Right atrium auricular region (tissue), 2 donors: Measurements from ENCODE around the gene INS. TPM values are rescaled to one million over a fixed set of nuclear protein-coding genes. Genes with fewer than 3 reads are reported as not detected.

ENCODE experiments used
- DNase-seq: peaks from one replicate; pipeline ENCODE4 v3.0.0-alpha.2; 2019; ENCODE audit warnings: low spot score
- H3K27ac ChIP-seq, 2 donors: fragments of 200-600 bp; sonication (generic); 1 replicate in 1 of 2; 2 replicates in 1 of 2; pipeline ENCODE4 v1.5.1; 2016 to 2019
- H3K27me3 ChIP-seq, 2 donors: fragments of 200-600 bp; sonication (generic); one replicate each; pipeline versions ENCODE4 v1.5.1 to v1.6.0; 2017 to 2019
- H3K36me3 ChIP-seq: fragments of 200-600 bp; sonication (generic); one replicate; pipeline ENCODE4 v1.5.1; 2016
- H3K4me1 ChIP-seq, 2 donors: fragments of 200-600 bp; sonication (generic); one replicate each; pipeline versions ENCODE4 v1.5.1 to v1.6.0; 2017 to 2019
- H3K4me3 ChIP-seq, 2 donors: fragments of 200-600 bp; sonication (generic); 1 replicate in 1 of 2; 2 replicates in 1 of 2; pipeline ENCODE4 v1.5.1; 2017 to 2019; ENCODE audit warnings: mild to moderate bottlenecking in 1 of 2, moderate library complexity in 1 of 2
- H3K9me3 ChIP-seq, 2 donors: fragments of 200-600 bp; sonication (generic); one replicate each; pipeline ENCODE4 v1.5.1; 2019
- total RNA-seq, 2 donors: library from RNA; depleted of rRNA; stranded (reverse); fragments of >200 nt; gene quantifications; one replicate each; pipeline ENCODE4 v1.1.0, GENCODE V29; 2016
- TF ChIP-seq, protein P1 (sequence below), 2 donors: fragments of 200-600 bp; sonication (generic); IDR thresholded peaks; one replicate each; pipeline ENCODE4 v1.5.1; 2019; ENCODE audit warnings: antibody characterized with exemption in 2 of 2

Gene INS
- total RNA-seq, 2 donors from 2014 or later: not detected

DNA sequence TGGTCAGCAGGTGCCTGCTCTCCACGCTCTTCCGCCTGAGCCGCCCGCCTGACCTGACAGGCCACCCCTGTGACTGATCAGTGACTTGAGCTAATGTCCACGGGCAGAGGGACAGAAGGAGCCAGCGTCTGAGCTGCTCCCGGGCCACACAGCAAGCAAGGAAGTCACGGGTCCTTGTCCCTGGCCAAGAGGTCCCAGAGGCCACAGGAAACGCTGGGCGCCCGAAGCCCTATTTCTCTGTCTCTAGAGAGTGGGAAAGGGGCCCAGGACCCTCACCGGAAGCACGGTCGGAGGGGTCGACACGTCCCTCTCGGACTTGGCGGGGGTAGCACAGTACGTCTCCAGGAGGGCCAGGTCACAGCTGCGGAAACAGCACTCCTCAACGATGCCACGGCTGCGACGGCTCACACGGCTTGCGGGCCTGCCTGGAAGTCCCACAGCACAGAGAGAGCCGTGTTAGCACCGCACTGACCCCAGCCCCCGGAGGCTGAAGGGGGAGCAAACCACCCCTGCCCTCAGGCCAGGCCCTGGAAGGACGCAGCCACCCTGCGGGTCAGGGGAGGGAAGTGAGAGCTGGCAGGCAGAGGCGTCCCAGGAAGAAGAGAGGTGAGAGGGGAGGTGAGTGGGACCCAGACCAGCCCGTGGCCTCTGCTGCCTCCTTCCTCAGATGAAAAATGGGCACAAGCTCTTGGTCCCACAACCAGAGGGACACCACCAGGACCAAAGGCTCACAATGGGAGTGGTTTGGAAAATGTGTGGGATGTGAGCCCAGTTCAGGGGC lies 27.6 kb downstream of the INS start:
- TF ChIP-seq, protein P1, sequence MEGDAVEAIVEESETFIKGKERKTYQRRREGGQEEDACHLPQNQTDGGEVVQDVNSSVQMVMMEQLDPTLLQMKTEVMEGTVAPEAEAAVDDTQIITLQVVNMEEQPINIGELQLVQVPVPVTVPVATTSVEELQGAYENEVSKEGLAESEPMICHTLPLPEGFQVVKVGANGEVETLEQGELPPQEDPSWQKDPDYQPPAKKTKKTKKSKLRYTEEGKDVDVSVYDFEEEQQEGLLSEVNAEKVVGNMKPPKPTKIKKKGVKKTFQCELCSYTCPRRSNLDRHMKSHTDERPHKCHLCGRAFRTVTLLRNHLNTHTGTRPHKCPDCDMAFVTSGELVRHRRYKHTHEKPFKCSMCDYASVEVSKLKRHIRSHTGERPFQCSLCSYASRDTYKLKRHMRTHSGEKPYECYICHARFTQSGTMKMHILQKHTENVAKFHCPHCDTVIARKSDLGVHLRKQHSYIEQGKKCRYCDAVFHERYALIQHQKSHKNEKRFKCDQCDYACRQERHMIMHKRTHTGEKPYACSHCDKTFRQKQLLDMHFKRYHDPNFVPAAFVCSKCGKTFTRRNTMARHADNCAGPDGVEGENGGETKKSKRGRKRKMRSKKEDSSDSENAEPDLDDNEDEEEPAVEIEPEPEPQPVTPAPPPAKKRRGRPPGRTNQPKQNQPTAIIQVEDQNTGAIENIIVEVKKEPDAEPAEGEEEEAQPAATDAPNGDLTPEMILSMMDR (IDR thresholded peaks at IDR 0.05): no peak
- Histone ChIP-seq H3K4me1 (peaks cover 0 to 15% of the 10 kb centered on the region in 2 donors), H3K9me3 (no peaks in the 10 kb centered on the region), H3K4me3 (no peak overlapping the region), H3K27ac (no peak overlapping the region), H3K27me3 (peaks cover 0 to 5% of the 10 kb centered on the region in 2 donors), H3K36me3 (no peaks in the 10 kb centered on the region)
- DNase-seq: no peak

DNA sequence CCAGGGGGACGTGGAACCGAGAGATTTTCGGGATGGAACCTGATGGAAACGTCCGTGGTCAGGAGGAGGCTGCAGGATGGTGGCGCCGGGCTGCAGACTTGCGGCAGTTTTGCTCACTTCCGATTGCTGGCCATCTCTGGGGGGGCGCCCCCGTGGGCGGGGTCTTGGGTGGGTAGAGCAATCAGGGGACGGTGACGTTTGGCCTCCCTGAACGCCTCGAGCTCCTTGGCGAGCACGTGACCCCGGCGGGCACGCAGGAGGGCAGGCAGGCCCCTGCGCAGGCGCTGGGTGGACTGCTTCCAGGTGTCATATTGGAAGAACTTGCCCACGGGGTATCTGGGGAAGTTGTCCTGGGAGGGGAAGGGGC lies 28.2 kb downstream of the INS start:
- Histone ChIP-seq H3K36me3 (no peaks in the 10 kb centered on the region), H3K27ac (no peak overlapping the region), H3K27me3 (peaks cover 0 to 5% of the 10 kb centered on the region in 2 donors), H3K4me1 (peaks cover 0 to 15% of the 10 kb centered on the region in 2 donors), H3K4me3 (no peak overlapping the region), H3K9me3 (no peaks in the 10 kb centered on the region)
- TF ChIP-seq, protein P1 (IDR thresholded peaks at IDR 0.05): no peak
- no peak for DNase-seq

DNA sequence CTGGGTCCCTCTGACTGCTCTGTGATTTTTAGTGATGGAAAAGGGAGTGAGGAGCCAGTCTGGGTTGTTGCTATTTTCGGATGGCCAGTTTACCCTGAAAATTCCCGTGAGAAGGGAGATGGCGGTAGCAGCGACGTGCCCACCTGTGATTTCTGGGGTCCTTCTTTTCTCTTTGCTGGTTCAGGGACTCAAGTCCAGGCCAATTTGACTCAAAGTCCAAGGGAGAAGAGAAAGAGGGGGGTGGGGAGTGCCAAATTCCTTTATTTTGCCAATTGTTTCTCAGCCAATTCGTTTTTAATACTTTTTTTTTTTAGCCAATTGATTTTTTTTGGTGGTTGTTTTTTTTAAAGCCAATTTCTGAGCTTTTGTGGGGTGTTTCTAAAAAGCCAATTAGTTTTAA lies 28.8 kb downstream of the INS start:
- no peak overlapping the region for H3K4me3 ChIP-seq
- peaks cover 0 to 8% of the 10 kb centered on the region in 2 donors for H3K4me1 ChIP-seq
- no peak for DNase-seq
- no peaks in the 10 kb centered on the region for H3K9me3 ChIP-seq
- H3K27me3 ChIP-seq: no peaks in the 10 kb centered on the region
- no peak overlapping the region for H3K27ac ChIP-seq
- TF ChIP-seq, protein P1 (IDR thresholded peaks at IDR 0.05): no peak
- H3K36me3 ChIP-seq: no peaks in the 10 kb centered on the region

DNA sequence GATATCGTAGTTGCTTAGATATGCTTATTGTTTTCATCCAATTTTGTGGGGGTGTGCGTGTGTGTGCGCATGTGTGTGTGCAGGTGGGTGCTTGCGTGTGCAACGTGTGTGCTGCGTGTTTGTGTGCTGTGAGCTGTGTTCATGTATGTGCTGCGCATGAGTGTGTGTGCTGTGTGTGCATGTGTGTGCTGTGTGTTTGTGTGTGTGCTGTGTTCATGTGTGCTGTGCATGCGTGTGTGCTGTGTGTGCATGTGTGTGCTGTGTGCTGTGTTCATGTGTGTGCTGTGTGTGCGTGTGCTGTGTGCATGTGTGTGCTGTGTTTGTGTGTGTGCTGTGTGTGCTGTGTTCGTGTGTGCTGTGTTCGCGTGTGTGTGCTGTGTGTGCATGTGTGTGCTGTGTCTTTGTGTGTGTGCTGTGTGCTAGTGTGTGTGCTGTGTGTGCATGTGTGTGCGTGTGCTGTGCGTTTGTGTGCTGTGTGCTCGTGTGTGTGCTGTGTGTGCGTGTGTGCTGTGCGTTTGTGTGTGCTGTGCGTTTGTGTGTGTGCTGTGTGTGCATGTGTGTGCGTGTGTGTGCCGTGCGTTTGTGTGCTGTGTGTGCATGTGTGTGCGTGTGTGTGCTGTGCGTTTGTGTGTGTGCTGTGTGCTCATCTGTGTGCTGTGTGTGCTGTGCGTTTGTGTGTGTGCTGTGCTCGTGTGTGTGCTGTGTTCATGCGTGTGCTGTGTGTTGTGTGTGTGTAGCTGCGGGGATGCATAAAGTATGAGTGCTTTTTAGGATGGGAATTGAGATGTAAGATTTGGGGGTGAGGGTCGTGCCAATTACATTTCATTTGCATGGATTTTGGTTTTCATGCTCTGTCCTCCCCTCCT lies 29.4 kb downstream of the INS start:
- Histone ChIP-seq H3K27me3 (no peaks in the 10 kb centered on the region), H3K4me1 (peaks cover 0 to 2% of the 10 kb centered on the region in 2 donors)

DNA sequence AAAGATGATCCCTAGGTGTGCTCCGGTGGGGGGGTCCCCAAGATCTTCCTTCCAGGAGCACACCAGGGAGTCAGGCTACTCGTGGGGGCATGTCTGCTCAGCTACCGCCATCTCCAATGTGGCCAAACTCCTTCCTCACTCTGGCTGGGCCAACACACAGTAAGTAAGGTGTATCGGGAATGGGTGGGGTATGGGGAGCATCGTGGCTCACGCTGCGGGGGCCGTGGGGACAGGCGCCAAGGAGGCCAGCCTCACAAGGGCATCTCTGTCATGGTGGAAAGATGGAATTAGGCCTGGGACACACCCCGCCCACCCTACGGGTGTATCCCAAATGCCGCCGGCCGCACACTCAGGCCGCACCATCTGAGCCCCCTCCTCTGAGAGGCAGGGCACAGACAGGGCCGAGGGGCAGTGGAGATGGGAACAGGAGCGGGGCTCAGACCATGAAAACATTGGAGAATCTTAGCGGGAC lies 30.1 kb downstream of the INS start:
- H3K9me3 ChIP-seq: no peaks in the 10 kb centered on the region
- no peak overlapping the region for H3K4me3 ChIP-seq
- H3K36me3 ChIP-seq: no peaks in the 10 kb centered on the region
- DNase-seq: no peak
- H3K27me3 ChIP-seq: no peaks in the 10 kb centered on the region
- H3K27ac ChIP-seq: no peak overlapping the region
- TF ChIP-seq, protein P1 (IDR thresholded peaks at IDR 0.05): no peak
- H3K4me1 ChIP-seq: no peaks in the 10 kb centered on the region

More for the DNA sequence above, 29.4 kb downstream of the INS start:
- TF ChIP-seq, protein P1 (IDR thresholded peaks at IDR 0.05): no peak
- no peak overlapping the region for H3K4me3 ChIP-seq
- no peak for DNase-seq
- H3K27ac ChIP-seq: no peak overlapping the region
- no peaks in the 10 kb centered on the region for H3K36me3 ChIP-seq
- H3K9me3 ChIP-seq: no peaks in the 10 kb centered on the region
